Transverse colon (tissue), 4 donors: ENCODE measurements around the gene PGPEP1. TPM values are rescaled to one million over a fixed set of nuclear protein-coding genes. Genes with fewer than 3 reads are reported as not detected.
"Not testable (repeated sequence)": the region's sequence is repeated elsewhere in the genome, so short reads cannot be mapped to it uniquely, and the experiment has no call there.

ENCODE experiments used
- DNase-seq: peaks from one replicate; pipeline ENCODE4 v3.0.0-alpha.2; 2019
- H3K27ac ChIP-seq, 4 donors: fragments of 200-600 bp; sonication (generic); 2 replicates each; pipeline ENCODE4 v1.5.1; 2016 to 2018; ENCODE audit warnings: inconsistent platforms in 4 of 4
- H3K27me3 ChIP-seq: fragments of 200-600 bp; sonication (generic); 2 replicates; pipeline ENCODE4 v1.5.1; 2017; ENCODE audit warnings: inconsistent platforms
- H3K36me3 ChIP-seq, 4 donors: fragments of 200-600 bp; sonication (generic); 2 replicates each; pipeline ENCODE4 v1.5.1; 2017 to 2019; ENCODE audit warnings: inconsistent platforms in 4 of 4
- H3K4me1 ChIP-seq, 4 donors: fragments of 200-600 bp; sonication (generic); 2 replicates each; pipeline ENCODE4 v1.5.1; 2017 to 2020; ENCODE audit warnings: inconsistent platforms in 4 of 4
- H3K4me3 ChIP-seq, 4 donors: fragments of 200-600 bp; sonication (generic); 1 replicate in 1 of 4; 2 replicates in 3 of 4; pipeline versions ENCODE4 v1.5.1 to v1.6.1; 2017 to 2019; ENCODE audit warnings: inconsistent platforms in 4 of 4
- H3K9me3 ChIP-seq, 2 donors: fragments of 200-600 bp; sonication (generic); 2 replicates each; pipeline ENCODE4 v1.5.1; 2017 to 2019; ENCODE audit warnings: inconsistent platforms in 2 of 2
- EP300 ChIP-seq: sonication (generic); formaldehyde crosslinking; IDR thresholded peaks from one replicate; pipeline ENCODE4 v1.6.1; 2017; ENCODE audit warnings: antibody characterized with exemption, low read depth
- POLR2A ChIP-seq: fragments of 450-650 bp; IDR thresholded peaks from one replicate; pipeline ENCODE4 v1.6.1; 2016; ENCODE audit warnings: antibody characterized with exemption, mild to moderate bottlenecking, moderate library complexity
- POLR2AphosphoS5 ChIP-seq, 3 donors: sonication (generic); formaldehyde crosslinking; IDR thresholded peaks; one replicate each; pipeline ENCODE4 v1.6.1; 2016; ENCODE audit warnings: antibody characterized with exemption in 3 of 3
- WGBS, 2 donors: methylation state at CpG; one replicate each; pipeline ENCODE4 v1.1.5; 2018; ENCODE audit warnings: low coverage in 1 of 2; 5-methylcytosine and 5-hydroxymethylcytosine counted together
- in situ Hi-C, 4 donors: fragments of 200-750 bp; cut with MboI; loops; one replicate each; pipeline versions ENCODE4 v1.15.0 to v1.15.1; 2017; ENCODE audit warnings: low sequenced_read_pairs in 3 of 4, low pct_ligation_motif_present in 1 of 4, low pct_unique_long_range_greater_than_20kb in 1 of 4
- intact Hi-C: fragments of 100-400 bp; cut with DNase I; formaldehyde crosslinking; loops from one replicate; pipeline ENCODE4 v1.15.1; 2023; ENCODE audit warnings: low total_unique reads
- total RNA-seq, 4 donors: library from RNA; depleted of rRNA; stranded (reverse); fragments of >200 nt; gene quantifications; one replicate each; pipeline ENCODE4 v1.1.0, GENCODE V29; 2016
- TF ChIP-seq, protein P1 (sequence below), 5 experiments: fragments of 200-600 bp in 3 of 5; fragments of 450-650 bp in 2 of 5; sonication (generic) in 3 of 5; IDR thresholded peaks; 1 replicate in 2 of 5; 2 replicates in 3 of 5; pipeline ENCODE4 v1.5.1; 2016 to 2017; ENCODE audit warnings: antibody characterized with exemption in 5 of 5, inconsistent platforms in 3 of 5, mild to moderate bottlenecking in 2 of 5, moderate library complexity in 1 of 5

PGPEP1 gene
- total RNA-seq, 4 donors from 2014 or later = 59.7 to 110 (median 73.0) TPM

DNA sequence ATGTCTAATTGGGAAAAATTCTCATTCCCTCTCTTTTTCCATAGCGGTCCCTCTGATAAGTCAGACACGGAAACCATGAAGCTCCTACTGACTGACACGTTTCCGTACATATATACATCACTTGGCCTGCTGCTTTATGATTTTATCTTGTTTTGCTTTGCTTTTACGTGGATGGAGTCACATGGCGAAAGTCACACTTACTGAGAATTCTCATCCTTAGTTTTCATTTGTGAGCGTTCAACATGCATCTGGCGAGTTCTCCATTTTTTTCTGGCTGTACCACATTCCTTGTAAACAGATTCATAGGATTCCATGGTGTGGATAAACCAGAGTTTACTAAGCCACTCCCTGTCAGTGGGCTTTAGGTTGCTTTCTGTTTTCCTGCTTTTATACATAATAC, 21.2 kb downstream of the PGPEP1 start:
- H3K4me1 ChIP-seq = peaks cover 9 to 29% (median 19%) of the 10 kb centered on the region in 4 donors
- WGBS, 2 donors = 96 to 100% methylated on average over 8 of the region's 8 CpGs
- H3K27ac ChIP-seq = no peak overlapping the region
- in situ Hi-C loops = no loop called here
- TF ChIP-seq, protein P1, sequence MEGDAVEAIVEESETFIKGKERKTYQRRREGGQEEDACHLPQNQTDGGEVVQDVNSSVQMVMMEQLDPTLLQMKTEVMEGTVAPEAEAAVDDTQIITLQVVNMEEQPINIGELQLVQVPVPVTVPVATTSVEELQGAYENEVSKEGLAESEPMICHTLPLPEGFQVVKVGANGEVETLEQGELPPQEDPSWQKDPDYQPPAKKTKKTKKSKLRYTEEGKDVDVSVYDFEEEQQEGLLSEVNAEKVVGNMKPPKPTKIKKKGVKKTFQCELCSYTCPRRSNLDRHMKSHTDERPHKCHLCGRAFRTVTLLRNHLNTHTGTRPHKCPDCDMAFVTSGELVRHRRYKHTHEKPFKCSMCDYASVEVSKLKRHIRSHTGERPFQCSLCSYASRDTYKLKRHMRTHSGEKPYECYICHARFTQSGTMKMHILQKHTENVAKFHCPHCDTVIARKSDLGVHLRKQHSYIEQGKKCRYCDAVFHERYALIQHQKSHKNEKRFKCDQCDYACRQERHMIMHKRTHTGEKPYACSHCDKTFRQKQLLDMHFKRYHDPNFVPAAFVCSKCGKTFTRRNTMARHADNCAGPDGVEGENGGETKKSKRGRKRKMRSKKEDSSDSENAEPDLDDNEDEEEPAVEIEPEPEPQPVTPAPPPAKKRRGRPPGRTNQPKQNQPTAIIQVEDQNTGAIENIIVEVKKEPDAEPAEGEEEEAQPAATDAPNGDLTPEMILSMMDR (IDR thresholded peaks at IDR 0.05) = no peak
- TF ChIP-seq POLR2AphosphoS5 (IDR thresholded peaks at IDR 0.05) (no peak), EP300 (no peak), POLR2A (no peak)
- intact Hi-C loops = no loop called here
- no peak overlapping the region for H3K4me3 ChIP-seq
- peaks cover 0 to 39% (median 13%) of the 10 kb centered on the region in 4 donors for H3K36me3 ChIP-seq
- H3K9me3 ChIP-seq = no peaks in the 10 kb centered on the region
- no peak for DNase-seq
- no peaks in the 10 kb centered on the region for H3K27me3 ChIP-seq

DNA sequence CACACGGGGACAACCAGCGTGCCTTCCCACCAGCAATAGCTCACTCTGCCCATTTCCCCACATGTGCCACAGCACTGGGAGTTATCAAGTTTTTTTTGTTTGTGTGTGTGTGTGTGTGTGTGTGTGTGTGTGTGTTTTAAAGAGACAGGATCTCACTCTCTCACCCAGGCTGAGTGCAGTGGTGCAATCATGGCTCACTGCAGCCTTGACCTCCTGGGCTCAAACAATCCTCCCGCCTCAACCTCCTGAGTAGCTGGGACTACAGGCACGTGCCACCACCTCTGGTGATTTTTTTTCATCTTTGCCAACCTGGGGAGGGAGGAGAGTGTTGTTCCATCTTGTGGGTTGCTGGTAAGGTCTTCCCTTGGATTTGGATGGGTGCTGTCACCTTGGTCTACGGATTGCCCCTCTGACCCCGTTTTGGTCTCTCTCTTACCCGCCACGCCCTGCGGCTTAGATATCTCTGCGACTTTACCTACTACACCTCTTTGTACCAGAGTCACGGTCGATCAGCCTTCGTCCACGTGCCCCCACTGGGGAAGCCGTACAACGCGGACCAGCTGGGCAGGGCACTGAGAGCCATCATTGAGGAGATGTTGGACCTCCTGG, 22.6 kb downstream of the PGPEP1 start:
- H3K27me3 ChIP-seq = no peaks in the 10 kb centered on the region
- no peak for DNase-seq

DNA sequence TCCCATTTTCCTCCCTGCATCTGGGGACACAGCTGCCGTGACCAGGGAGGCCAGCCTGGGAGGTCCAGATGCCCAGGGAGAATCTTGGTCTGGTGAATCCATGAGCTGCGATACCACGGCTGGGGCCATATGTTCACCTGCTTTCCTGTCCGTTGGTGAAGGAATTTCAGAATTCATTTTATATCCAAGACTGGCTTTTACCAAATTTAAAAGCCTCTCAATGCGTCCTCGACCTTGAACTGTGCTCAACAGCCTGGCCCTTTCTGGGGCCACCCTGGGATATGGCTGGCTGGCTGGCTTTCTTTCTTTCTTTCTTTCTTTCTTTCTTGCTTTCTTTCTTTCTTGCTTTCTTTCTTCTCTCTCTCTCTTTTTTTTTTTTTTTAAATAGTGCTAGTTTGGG, 23.4 kb downstream of the PGPEP1 start:
- H3K36me3 ChIP-seq = peaks cover 0 to 27% (median 3%) of the 10 kb centered on the region in 4 donors
- TF ChIP-seq, protein P1 (IDR thresholded peaks at IDR 0.05) = no peak
- TF ChIP-seq POLR2AphosphoS5 (IDR thresholded peaks at IDR 0.05) (no peak), POLR2A (no peak), EP300 (no peak)
- 69 to 72% methylated on average over 3 to 6 of the region's 6 CpGs for WGBS, 2 donors
- intact Hi-C loops (no loop called here), in situ Hi-C loops (no loop called here)
- no peaks in the 10 kb centered on the region for H3K9me3 ChIP-seq
- H3K4me3 ChIP-seq = no peak overlapping the region
- no peaks in the 10 kb centered on the region for H3K27me3 ChIP-seq
- peak overlapping the region; percentile 82 to 87 (median 84) for H3K27ac ChIP-seq
- no peak for DNase-seq
- H3K4me1 ChIP-seq = peaks cover 9 to 29% (median 23%) of the 10 kb centered on the region in 4 donors

More for the DNA sequence above, 22.6 kb downstream of the PGPEP1 start:
- TF ChIP-seq POLR2A = no peak
- TF ChIP-seq, protein P1 (IDR thresholded peaks at IDR 0.05) = no peak
- no peak for TF ChIP-seq POLR2AphosphoS5 (IDR thresholded peaks at IDR 0.05)
- Histone ChIP-seq H3K36me3 (peaks cover 0 to 35% (median 7%) of the 10 kb centered on the region in 4 donors), H3K9me3 (no peaks in the 10 kb centered on the region), H3K4me1 (peaks cover 9 to 29% (median 19%) of the 10 kb centered on the region in 4 donors), H3K27ac (peak overlapping the region; percentile 82 to 87 (median 84)), H3K4me3 (no peak overlapping the region)
- intact Hi-C loops = no loop called here
- in situ Hi-C loops = no loop called here
- 71 to 89% methylated on average over 5 to 17 of the region's 17 CpGs for WGBS, 2 donors

DNA sequence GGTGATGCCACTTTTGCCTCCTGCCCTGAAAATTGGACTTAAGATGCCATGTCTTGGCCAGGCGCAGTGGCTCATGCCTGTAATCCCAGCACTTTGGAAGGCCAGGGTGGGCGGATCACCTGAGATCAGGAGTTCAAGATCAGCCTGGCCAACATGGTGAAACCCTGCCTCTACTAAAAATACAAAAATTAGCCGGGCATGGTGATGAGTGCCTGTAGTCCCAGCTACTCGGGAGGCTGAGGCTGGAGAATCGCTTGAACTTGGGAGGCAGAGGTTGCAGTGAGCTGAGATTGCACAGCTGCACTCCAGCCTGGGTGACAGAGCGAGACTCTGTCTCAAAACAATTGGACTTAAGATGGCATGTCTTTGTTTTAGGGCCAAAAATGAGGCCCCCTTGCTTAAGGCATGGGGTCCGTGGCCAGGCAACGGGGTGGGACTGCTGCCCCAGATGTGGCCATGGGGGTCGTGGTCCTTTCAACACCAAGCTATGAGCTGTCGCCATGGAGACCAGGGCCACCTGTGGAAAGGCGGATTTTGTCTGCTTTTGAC, 24.0 kb downstream of the PGPEP1 start:
- in situ Hi-C loops = not testable (repeated sequence)
- peaks cover 0 to 22% (median 3%) of the 10 kb centered on the region in 4 donors for H3K36me3 ChIP-seq

More for the DNA sequence above, 24.0 kb downstream of the PGPEP1 start:
- peak overlapping the region; percentile 82 to 87 (median 84) for H3K27ac ChIP-seq
- H3K4me3 ChIP-seq, H3K9me3 ChIP-seq, H3K27me3 ChIP-seq, intact Hi-C loops, DNase-seq: not testable (repeated sequence)
- 50% methylated on average over 11 of the region's 11 CpGs; no CpG with 5 or more reads in 1 of the 2 donors for WGBS, 2 donors
- H3K4me1 ChIP-seq = peaks cover 9 to 29% (median 23%) of the 10 kb centered on the region in 4 donors
